GM12801 (cell line): Measurements from ENCODE around the gene CFLAR.

ENCODE experiments used
- CTCF ChIP-seq: IDR thresholded peaks from one replicate; pipeline ENCODE4 v1.5.1; 2011; ENCODE audit warnings: control low read depth; ENCODE audit not compliant: insufficient read length; ENCODE audit errors: extremely low read depth

The CFLAR gene

GRCh38 chr2:201126308-201127151 is 10.6 kb downstream of the CFLAR start:
- no peak for TF ChIP-seq CTCF

GRCh38 chr2:201127152-201127511 is 11.2 kb downstream of the CFLAR start:
- TF ChIP-seq CTCF: no peak

- TF ChIP-seq CTCF: no peak
These were observed 11.6 kb downstream of the CFLAR start for GRCh38 chr2:201127570-201127969.

GRCh38 chr2:201128033-201128432 is 12.1 kb downstream of the CFLAR start:
- TF ChIP-seq CTCF: no peak

GRCh38 chr2:201128933-201129505 is 13.1 kb downstream of the CFLAR start:
- no peak for TF ChIP-seq CTCF

- TF ChIP-seq CTCF: no peak
These were observed 14.7 kb downstream of the CFLAR start for GRCh38 chr2:201130524-201131186.

- TF ChIP-seq CTCF: no peak
These were observed 16.6 kb downstream of the CFLAR start for GRCh38 chr2:201132518-201132917.
